ENCODE measurements around the gene ZSCAN12. TPM values are rescaled to one million over a fixed set of nuclear protein-coding genes. Genes with fewer than 3 reads are reported as not detected.

The ZSCAN12 gene
- total RNA-seq, 2 donors from 2014 or later = 2.1 to 3.4 TPM

GRCh38 chr6:28402197-28402596 is 2.6 kb upstream of the ZSCAN12 start:
- Histone ChIP-seq H3K9me3 (no peaks in the 10 kb centered on the region), H3K4me1 (peaks cover 0 to 11% of the 10 kb centered on the region in 2 donors), H3K4me3 (no peak overlapping the region), H3K27ac (no peak overlapping the region), H3K36me3 (no peaks in the 10 kb centered on the region), H3K27me3 (no peaks in the 10 kb centered on the region)
- no peak for DNase-seq (ENCODE audit: low spot score)
- TF ChIP-seq, protein P1, sequence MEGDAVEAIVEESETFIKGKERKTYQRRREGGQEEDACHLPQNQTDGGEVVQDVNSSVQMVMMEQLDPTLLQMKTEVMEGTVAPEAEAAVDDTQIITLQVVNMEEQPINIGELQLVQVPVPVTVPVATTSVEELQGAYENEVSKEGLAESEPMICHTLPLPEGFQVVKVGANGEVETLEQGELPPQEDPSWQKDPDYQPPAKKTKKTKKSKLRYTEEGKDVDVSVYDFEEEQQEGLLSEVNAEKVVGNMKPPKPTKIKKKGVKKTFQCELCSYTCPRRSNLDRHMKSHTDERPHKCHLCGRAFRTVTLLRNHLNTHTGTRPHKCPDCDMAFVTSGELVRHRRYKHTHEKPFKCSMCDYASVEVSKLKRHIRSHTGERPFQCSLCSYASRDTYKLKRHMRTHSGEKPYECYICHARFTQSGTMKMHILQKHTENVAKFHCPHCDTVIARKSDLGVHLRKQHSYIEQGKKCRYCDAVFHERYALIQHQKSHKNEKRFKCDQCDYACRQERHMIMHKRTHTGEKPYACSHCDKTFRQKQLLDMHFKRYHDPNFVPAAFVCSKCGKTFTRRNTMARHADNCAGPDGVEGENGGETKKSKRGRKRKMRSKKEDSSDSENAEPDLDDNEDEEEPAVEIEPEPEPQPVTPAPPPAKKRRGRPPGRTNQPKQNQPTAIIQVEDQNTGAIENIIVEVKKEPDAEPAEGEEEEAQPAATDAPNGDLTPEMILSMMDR (IDR thresholded peaks at IDR 0.05) = no peak

DNA sequence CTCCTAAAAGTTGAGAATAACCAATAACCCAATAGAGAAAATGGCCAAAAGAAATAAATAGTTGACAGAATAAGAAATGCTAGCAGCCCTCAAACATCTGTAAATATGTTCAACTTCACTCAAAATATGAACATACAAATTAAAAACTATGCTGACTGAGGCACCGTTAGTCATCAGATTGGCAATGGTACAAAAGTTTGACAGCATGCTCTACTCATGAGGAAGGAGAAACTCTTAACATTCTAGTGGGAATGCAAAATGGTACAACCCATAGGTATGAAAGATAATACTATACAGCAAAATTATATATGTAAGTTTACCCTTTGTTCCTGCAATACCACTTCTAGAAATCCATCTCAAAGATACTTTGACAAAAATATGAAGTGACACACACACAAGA is 1.6 kb upstream of the ZSCAN12 start:
- H3K9me3 ChIP-seq = no peaks in the 10 kb centered on the region
- H3K27ac ChIP-seq = no peak overlapping the region
- H3K4me3 ChIP-seq = no peak overlapping the region
- H3K4me1 ChIP-seq = peaks cover 0 to 13% of the 10 kb centered on the region in 2 donors
- TF ChIP-seq, protein P1 (IDR thresholded peaks at IDR 0.05) = no peak
- no peak for DNase-seq (ENCODE audit: low spot score)
- no peaks in the 10 kb centered on the region for H3K36me3 ChIP-seq
- no peaks in the 10 kb centered on the region for H3K27me3 ChIP-seq

- H3K27me3 ChIP-seq = no peaks in the 10 kb centered on the region
- peak overlapping the region; percentile 72 to 76 for H3K4me3 ChIP-seq
- DNase-seq (ENCODE audit: low spot score) = no peak
- H3K4me1 ChIP-seq = peaks cover 0 to 13% of the 10 kb centered on the region in 2 donors
- TF ChIP-seq, protein P1 (IDR thresholded peaks at IDR 0.05) = no peak
- no peaks in the 10 kb centered on the region for H3K9me3 ChIP-seq
- no peaks in the 10 kb centered on the region for H3K36me3 ChIP-seq
- H3K27ac ChIP-seq = peak overlapping the region in 1 of 2 donors; percentile 23
Observed at GRCh38 chr6:28400122-28400451, 540 bp upstream of the ZSCAN12 start.

DNA sequence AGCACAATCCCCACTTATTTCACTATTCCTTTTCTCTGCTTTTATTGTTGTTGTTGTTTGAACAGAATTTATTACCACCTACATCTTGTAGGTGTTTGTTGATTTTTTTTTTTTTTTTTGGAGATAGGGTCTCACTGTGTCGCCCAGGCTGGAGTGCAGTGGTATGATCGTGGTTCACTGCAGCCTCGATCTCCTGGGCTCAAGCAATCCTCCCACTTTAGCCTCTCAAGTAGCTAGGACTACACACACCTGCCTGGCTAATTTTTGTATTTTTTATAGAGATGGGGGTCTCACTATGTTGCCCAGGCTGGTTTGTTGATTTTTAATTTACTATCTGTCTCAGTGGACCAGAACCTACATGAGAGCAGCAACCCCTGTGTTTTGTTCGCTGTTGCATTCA is 3.6 kb downstream of the ZSCAN12 start:
- no peaks in the 10 kb centered on the region for H3K9me3 ChIP-seq
- H3K4me1 ChIP-seq = peaks cover 0 to 13% of the 10 kb centered on the region in 2 donors
- H3K36me3 ChIP-seq = peaks cover 20% of the 10 kb centered on the region
- H3K27me3 ChIP-seq = no peaks in the 10 kb centered on the region
- no peak overlapping the region for H3K27ac ChIP-seq
- no peak overlapping the region for H3K4me3 ChIP-seq
- TF ChIP-seq, protein P1 (IDR thresholded peaks at IDR 0.05) = no peak
- DNase-seq (ENCODE audit: low spot score) = no peak

DNA sequence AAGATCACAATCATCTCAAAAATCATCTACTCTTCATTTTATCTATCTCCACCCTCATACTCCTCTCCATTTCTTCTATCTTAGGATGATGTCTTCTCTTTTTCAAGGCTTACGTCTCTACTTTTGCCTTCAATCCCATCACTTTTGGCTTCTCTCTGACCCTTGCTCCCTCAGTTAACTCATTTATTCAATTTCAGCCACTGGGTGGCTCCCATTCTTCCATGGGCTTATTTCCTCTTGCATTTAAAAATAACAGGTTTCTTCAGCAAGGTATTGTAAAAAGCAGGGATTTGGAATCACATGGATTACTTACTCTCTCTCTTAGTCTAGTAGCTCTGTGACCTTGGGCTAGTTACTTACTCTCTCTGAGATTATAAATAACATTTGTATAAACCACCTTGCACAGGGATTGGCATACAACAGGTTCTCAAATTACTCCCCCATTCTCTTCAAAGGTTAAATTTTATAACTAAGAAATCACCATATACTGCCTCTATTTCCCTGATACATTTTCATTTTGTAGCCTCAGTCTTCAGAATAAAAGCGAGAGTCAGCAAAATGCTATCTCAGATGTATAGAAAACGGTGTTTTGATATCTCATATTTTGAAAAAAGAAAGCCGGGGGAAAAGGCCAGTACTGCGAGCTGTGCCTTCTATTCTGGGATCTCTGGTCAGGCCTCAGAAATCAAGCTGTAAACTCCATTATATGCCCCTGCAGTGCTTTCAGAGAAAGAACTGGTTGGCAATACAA is 5.5 kb downstream of the ZSCAN12 start:
- no peak overlapping the region for H3K4me3 ChIP-seq
- no peak for DNase-seq (ENCODE audit: low spot score)
- H3K27ac ChIP-seq = no peak overlapping the region
- peaks cover 0 to 13% of the 10 kb centered on the region in 2 donors for H3K4me1 ChIP-seq
- H3K9me3 ChIP-seq = no peaks in the 10 kb centered on the region
- TF ChIP-seq, protein P1 (IDR thresholded peaks at IDR 0.05) = peak in 1 of 2 donors; percentile 26
- H3K36me3 ChIP-seq = peaks cover 36% of the 10 kb centered on the region
- no peaks in the 10 kb centered on the region for H3K27me3 ChIP-seq

GRCh38 chr6:28390688-28391087 is 8.9 kb downstream of the ZSCAN12 start:
- Histone ChIP-seq H3K4me1 (no peaks in the 10 kb centered on the region), H3K9me3 (no peaks in the 10 kb centered on the region), H3K4me3 (no peak overlapping the region), H3K27me3 (no peaks in the 10 kb centered on the region), H3K36me3 (peaks cover 41% of the 10 kb centered on the region), H3K27ac (no peak overlapping the region)
- DNase-seq (ENCODE audit: low spot score) = no peak
- TF ChIP-seq, protein P1 (IDR thresholded peaks at IDR 0.05) = no peak

Data from right atrium auricular region (tissue), 2 donors.